ENCODE measurements around the gene TRAPPC3L. TPM values are rescaled to one million over a fixed set of nuclear protein-coding genes. Genes with fewer than 3 reads are reported as not detected.

TRAPPC3L gene
- total RNA-seq, 1 experiment from 2014 or later: not detected

- no peak within 1 kb of the TSS for H3K4me3 Mint-ChIP-seq
- H3K27ac ChIP-seq (ENCODE audit: insufficient read length, low read depth, low read length): no peak within 1 kb of the TSS
Observed at GRCh38 chr6:116511424-116512110, 33.9 kb downstream of the TRAPPC3L start, which contains the start of gene CALHM5. Gene CALHM5 (plus strand): TSS chr6:116511639. CDS start chr6:116511697, 58 bp downstream.

More at GRCh38 chr6:116511424-116512110, 33.9 kb downstream of the TRAPPC3L start, which contains the start of gene CALHM5:
- Histone ChIP-seq H4K5ac (ENCODE audit: insufficient read length, low read depth, low read length) (peak within 1 kb of the TSS; percentile 34), H3K23me2 (ENCODE audit: insufficient read length, low read depth, low read length, poor library complexity, severe bottlenecking) (no peaks in the 10 kb centered on the region), H3K4me2 (ENCODE audit: insufficient read depth, insufficient read length, low read length) (no peak within 1 kb of the TSS), H2BK120ac (ENCODE audit: low read depth, low read length, poor library complexity, severe bottlenecking) (no peak within 1 kb of the TSS), H4K91ac (ENCODE audit: insufficient read length, low read depth, low read length) (no peak within 1 kb of the TSS), H2AFZ (ENCODE audit: low read length) (peak within 1 kb of the TSS; percentile 76), H2BK12ac (ENCODE audit: insufficient read length, low read depth, low read length) (no peak within 1 kb of the TSS), H3K9me3 (ENCODE audit: control insufficient read depth, low read depth, low read length) (no peaks in the 10 kb centered on the region), H4K8ac (replicated peaks; ENCODE audit: insufficient read length, low read depth, low read length) (no peak within 1 kb of the TSS), H3K4me1 (ENCODE audit: insufficient read depth, low read length) (peaks cover 4% of the 10 kb centered on the region; the same call in 1 of the 2 replicates), H2BK20ac (ENCODE audit: low read depth, low read length, poor library complexity, severe bottlenecking) (no peak within 1 kb of the TSS), H3K79me1 (ENCODE audit: insufficient read depth, low read depth, low read length, poor library complexity, severe bottlenecking) (no peaks in the 10 kb centered on the region), H3K56ac (ENCODE audit: insufficient read length, low read depth, low read length) (no peak within 1 kb of the TSS), H2BK5ac (ENCODE audit: insufficient read length, low read length) (no peak within 1 kb of the TSS), H3K27me3 (ENCODE audit: insufficient read depth, low read length) (no peaks in the 10 kb centered on the region), H2AK5ac (ENCODE audit: insufficient read length, low read length) (no peak within 1 kb of the TSS), H2BK15ac (ENCODE audit: low read depth, low read length) (no peak within 1 kb of the TSS), H3K79me2 (ENCODE audit: insufficient read depth, low read length) (no peaks in the 10 kb centered on the region), H3K9ac (ENCODE audit: extremely low read depth, insufficient read length, low read length) (peak within 1 kb of the TSS; percentile 20), H3K14ac (ENCODE audit: insufficient read depth, low read length) (no peak within 1 kb of the TSS), H3T11ph (ENCODE audit: low read length) (no peak within 1 kb of the TSS), H3K23ac (ENCODE audit: insufficient read length, low read depth, low read length) (no peak within 1 kb of the TSS), H3K4ac (ENCODE audit: low read depth, low read length) (no peak within 1 kb of the TSS), H3K18ac (ENCODE audit: insufficient read length, low read depth, low read length) (peak within 1 kb of the TSS; percentile 35), H4K20me1 (ENCODE audit: control insufficient read depth, insufficient read depth, insufficient read length) (no peaks in the 10 kb centered on the region)
- no CpG with 5 or more reads among the region's 10 CpGs for WGBS (ENCODE audit: extremely low coverage, insufficient read length, low lambda C conversion rate)
- Mint-ChIP-seq H3K27me3 (ENCODE audit: low read depth) (no peaks in the 10 kb centered on the region; the same call in 1 of the 2 replicates), H3K4me1 (peaks cover 11 to 18% of the 10 kb centered on the region in 2 experiments), H3K9me3 (peaks cover 0 to 7% of the 10 kb centered on the region in 2 experiments; a peak in 3 of 5 replicates), H3K27ac (peak within 1 kb of the TSS; percentile 3 to 82 (median 74); a peak in 4 of 7 replicates), H3K36me3 (ENCODE audit: insufficient read depth in 1 of 3, low read depth in 3 of 3) (peaks cover 0 to 6% (median 2%) of the 10 kb centered on the region in 3 experiments; a peak in 1 of 7 replicates)
- TF ChIP-seq CTCF (conservative IDR thresholded peaks at IDR 0.05): peak; percentile 66
- peak; percentile 36 for DNase-seq

Measured in H9 (cell line).